HG03045 (cell line): ENCODE measurements around the gene CADM2.
"Not testable (repeated sequence)": the region's sequence is repeated elsewhere in the genome, so short reads cannot be mapped to it uniquely, and the experiment has no call there.

ENCODE experiments used
- ATAC-seq: cut with Tn5 transposase; IDR thresholded peaks from one replicate; pipeline ENCODE4 v1.9.1; 2021; ENCODE audit warnings: mild to moderate bottlenecking, moderate library complexity; ENCODE audit not compliant: unreplicated experiment

CADM2 gene

GRCh38 chr3:85881833-85882393, 923.1 kb downstream of the CADM2 start:
- no peak for ATAC-seq

- no peak for ATAC-seq
Measured at GRCh38 chr3:85890043-85890555, 931.3 kb downstream of the CADM2 start.

GRCh38 chr3:85903434-85903833, 944.6 kb downstream of the CADM2 start:
- ATAC-seq, result no peak

GRCh38 chr3:85912980-85913379, 954.2 kb downstream of the CADM2 start:
- ATAC-seq, result no peak

- ATAC-seq, result no peak
Measured at GRCh38 chr3:85922374-85922773, 963.6 kb downstream of the CADM2 start.

GRCh38 chr3:85930718-85931117, 971.9 kb downstream of the CADM2 start:
- no peak for ATAC-seq

GRCh38 chr3:85933326-85933725, 974.5 kb downstream of the CADM2 start:
- ATAC-seq, result no peak

- ATAC-seq, result no peak
Measured at GRCh38 chr3:85935171-85935570, 976.4 kb downstream of the CADM2 start.

GRCh38 chr3:85939074-85939482, 980.3 kb downstream of the CADM2 start:
- ATAC-seq, result no peak

- ATAC-seq, result no peak
Measured at GRCh38 chr3:85950435-85950834, 991.6 kb downstream of the CADM2 start.

- no peak for ATAC-seq
Measured at GRCh38 chr3:85960793-85961192, 1002.0 kb downstream of the CADM2 start.

- no peak for ATAC-seq
Measured at GRCh38 chr3:85977615-85978338, 1019.0 kb downstream of the CADM2 start.

- no peak for ATAC-seq
Measured at GRCh38 chr3:85979034-85979433, 1020.2 kb downstream of the CADM2 start.

- not testable (repeated sequence) for ATAC-seq
Measured at GRCh38 chr3:85989581-85989980, 1030.8 kb downstream of the CADM2 start.

GRCh38 chr3:86029590-86029989, 1070.8 kb downstream of the CADM2 start:
- no peak for ATAC-seq

- ATAC-seq, result no peak
Measured at GRCh38 chr3:86037916-86038315, 1079.1 kb downstream of the CADM2 start.

- ATAC-seq, result no peak
Measured at GRCh38 chr3:86046436-86047136, 1087.8 kb downstream of the CADM2 start.

GRCh38 chr3:86047161-86047560, 1088.4 kb downstream of the CADM2 start:
- ATAC-seq, result no peak

- no peak for ATAC-seq
Measured at GRCh38 chr3:86051058-86051457, 1092.3 kb downstream of the CADM2 start.

- no peak for ATAC-seq
Measured at GRCh38 chr3:86056032-86056431, 1097.2 kb downstream of the CADM2 start.

GRCh38 chr3:86056962-86057361, 1098.2 kb downstream of the CADM2 start:
- ATAC-seq, result no peak

GRCh38 chr3:86073799-86074198, 1115.0 kb downstream of the CADM2 start:
- no peak for ATAC-seq
